NCI-H2029 treated with DMSO at 0.1 percent for 48 hours (cell line): ENCODE results near the gene UGT2A1.

Experiments used
- DNase-seq: peaks from one replicate; lab custom pipeline; 2025; lab: John Stamatoyannopoulos, UW

The UGT2A1 gene

GRCh38 chr4:69589884-69590283 lies 63.2 kb downstream of the UGT2A1 start:
- no peak for DNase-seq

GRCh38 chr4:69584135-69584534 lies 68.9 kb downstream of the UGT2A1 start:
- DNase-seq = no peak

GRCh38 chr4:69583543-69583942 lies 69.5 kb downstream of the UGT2A1 start:
- DNase-seq = no peak

DNA sequence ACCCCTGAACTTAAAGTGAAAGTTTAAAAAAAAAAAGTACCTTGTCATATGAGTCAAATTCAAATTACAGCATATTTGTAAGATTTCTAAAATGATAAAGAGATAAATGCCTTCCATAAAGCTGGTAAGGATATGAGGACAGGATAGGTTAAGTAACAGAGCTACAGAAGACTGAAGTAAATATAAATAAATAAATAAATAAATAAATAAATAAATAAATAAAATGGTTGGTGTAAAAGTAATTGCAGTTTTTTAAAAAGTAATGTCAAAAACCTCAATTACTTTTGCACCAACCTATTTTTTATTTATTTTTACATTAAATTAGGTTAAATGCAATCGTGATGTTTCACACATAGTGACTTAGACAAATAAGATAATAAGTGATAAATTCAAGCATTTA lies 75.8 kb downstream of the UGT2A1 start:
- no peak for DNase-seq

- DNase-seq = no peak
Observed at GRCh38 chr4:69576251-69576877, 76.7 kb downstream of the UGT2A1 start.

GRCh38 chr4:69568787-69569186 lies 84.3 kb downstream of the UGT2A1 start:
- no peak for DNase-seq

DNA sequence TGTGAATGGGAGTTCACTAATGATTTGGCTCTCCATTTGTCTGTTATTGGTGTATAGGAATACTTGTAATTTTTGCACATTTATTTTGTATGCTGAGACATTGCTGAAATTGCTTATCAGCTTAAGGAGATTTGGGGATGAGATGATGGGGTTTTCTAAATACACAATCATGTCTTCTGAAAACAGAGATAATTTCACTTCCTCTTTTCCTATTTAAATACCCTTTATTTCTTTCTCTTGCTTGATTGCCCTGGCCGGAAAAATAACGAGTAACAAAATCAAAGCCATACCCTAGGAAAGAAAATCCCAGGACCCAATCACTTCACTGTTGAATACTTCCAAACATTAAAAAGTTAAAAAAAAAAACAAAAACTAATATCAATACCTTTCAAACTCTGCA lies 89.6 kb downstream of the UGT2A1 start:
- DNase-seq = no peak

- no peak for DNase-seq
Observed at GRCh38 chr4:69549651-69550050, 103.4 kb downstream of the UGT2A1 start.

DNA sequence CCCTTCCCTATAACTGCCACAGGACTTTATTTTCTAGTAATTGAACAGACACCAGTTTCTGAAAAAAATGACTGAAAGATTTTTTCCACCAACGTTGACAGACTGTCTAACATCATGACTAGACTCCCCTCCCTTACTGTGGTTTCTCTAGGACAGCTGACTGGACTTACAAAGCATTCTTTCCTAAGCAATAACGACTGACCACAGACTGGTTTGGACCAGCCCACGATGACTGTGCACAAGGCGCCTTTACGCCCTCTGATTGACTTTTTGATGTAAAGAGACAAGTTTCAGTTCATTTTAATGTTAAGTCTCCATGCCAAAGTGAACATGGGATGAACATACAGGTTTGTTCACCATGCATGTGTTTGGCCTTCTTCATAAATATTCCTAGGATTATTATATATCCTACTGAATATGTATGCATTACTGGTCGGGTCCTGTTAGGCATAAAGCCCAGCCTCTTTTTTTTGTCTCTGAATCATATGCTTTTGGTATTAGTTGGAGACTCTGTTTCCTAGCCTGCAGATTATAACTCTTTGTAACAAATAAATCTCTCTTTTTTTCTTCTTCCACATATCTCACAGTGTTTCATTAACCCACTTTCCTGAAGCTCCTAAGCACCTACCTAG lies 106.8 kb downstream of the UGT2A1 start:
- DNase-seq = no peak
